Kidney (tissue), 14 donors: Measurements from ENCODE around the gene FOXO1. TPM values are rescaled to one million over a fixed set of nuclear protein-coding genes. Genes with fewer than 3 reads are reported as not detected.

Experiments used
- DNase-seq, 5 donors: peaks; one replicate each; pipeline ENCODE4 v3.0.0-alpha.2; 2013 to 2020
- FAIRE-seq: peaks from 2 replicates; lab custom pipeline; 2012; peaks lifted over from hg19 to GRCh38; lab: Jason Lieb, UNC
- H3K27ac ChIP-seq, 2 donors: one replicate each; pipeline ENCODE4 v1.7.0; 2013; ENCODE audit warnings: low read depth in 2 of 2, low read length in 2 of 2, inconsistent platforms in 1 of 2
- H3K27me3 ChIP-seq: one replicate; pipeline ENCODE4 v1.7.1; 2013; ENCODE audit warnings: low read length, inconsistent platforms; ENCODE audit not compliant: control insufficient read depth, insufficient read depth
- H3K36me3 ChIP-seq, 3 donors: one replicate each; pipeline versions ENCODE4 v1.7.0 to v1.7.1; 2013; ENCODE audit warnings: low read length in 3 of 3, control low read depth in 1 of 3, inconsistent platforms in 1 of 3; ENCODE audit not compliant: insufficient read depth in 3 of 3, control insufficient read depth in 2 of 3
- H3K4me1 ChIP-seq, 3 donors: one replicate each; pipeline versions ENCODE4 v1.7.0 to v1.7.1; 2013; ENCODE audit warnings: low read length in 3 of 3, inconsistent platforms in 1 of 3, low read depth in 1 of 3; ENCODE audit not compliant: control insufficient read depth in 2 of 3, insufficient read depth in 2 of 3
- H3K4me3 ChIP-seq, 3 donors: one replicate each; pipeline versions ENCODE4 v1.7.0 to v1.8.1; 2013; ENCODE audit warnings: low read length in 3 of 3, control low read depth in 1 of 3, inconsistent platforms in 1 of 3
- H3K9ac ChIP-seq, 3 donors: one replicate each; pipeline versions ENCODE4 v1.7.0 to v1.7.1; 2013; ENCODE audit warnings: low read length in 3 of 3, control low read depth in 1 of 3, inconsistent platforms in 1 of 3
- H3K9me3 ChIP-seq, 3 donors: one replicate each; pipeline versions ENCODE4 v1.7.0 to v1.7.1; 2013; ENCODE audit warnings: low read length in 3 of 3, control low read depth in 1 of 3, inconsistent platforms in 1 of 3; ENCODE audit not compliant: control insufficient read depth in 2 of 3, insufficient read depth in 1 of 3
- CTCF ChIP-seq: IDR thresholded peaks from 3 replicates; pipeline ENCODE4 v1.5.1; 2012; ENCODE audit warnings: mild to moderate bottlenecking, moderate library complexity, borderline replicate concordance; ENCODE audit not compliant: insufficient read depth; ENCODE audit errors: extremely low read depth
- intact Hi-C: fragments of 100-400 bp; cut with DNase I; formaldehyde crosslinking; loops from one replicate; pipeline ENCODE4 v1.11.1; 2022
- polyA plus RNA-seq: library from polyadenylated mRNA; stranded (reverse); fragments of 350-450 nt; fragmentation: Illumina TruSeq; extraction: RNeasy Lipid Tissue Mini Kit (QIAGEN cat#74804); gene quantifications from one replicate; pipeline ENCODE4 v1.2.3, GENCODE V29; 2014; ENCODE audit warnings: low read depth, low replicate concordance; ENCODE audit not compliant: insufficient read depth
- total RNA-seq: library from RNA; stranded (reverse); fragmentation: NEBNext Ultra II Directional; extraction: Animal tissue kit (Norgen Biotek cat#: 25700); gene quantifications from one replicate; pipeline ENCODE4 v1.2.1, GENCODE V29; 2021
- donor health status: control.
- donor health status: control.
- donor health status: control.
- donor health status: control.
- donor health status: control.
- donor health status: DM: yes; HTN: yes; CAD: no.
- donor health status: Normal renal cell carcinoma (clear cell type).

FOXO1 gene
- total and polyA plus RNA-seq, 2 donors from 2014 or later, result 8.6 to 54.6 TPM

GRCh38 chr13:40528881-40529280 lies 137.6 kb downstream of the FOXO1 start:
- intact Hi-C loops, result no loop called here
- Histone ChIP-seq H3K4me3 (no peak overlapping the region), H3K9me3 (peaks cover 0 to 9% (median 0%) of the 10 kb centered on the region in 3 donors), H3K27me3 (no peaks in the 10 kb centered on the region), H3K9ac (no peak overlapping the region), H3K4me1 (no peaks in the 10 kb centered on the region), H3K36me3 (no peaks in the 10 kb centered on the region), H3K27ac (no peak overlapping the region)
- no peak for DNase-seq
- FAIRE-seq, result no peak
- TF ChIP-seq CTCF, result no peak

DNA sequence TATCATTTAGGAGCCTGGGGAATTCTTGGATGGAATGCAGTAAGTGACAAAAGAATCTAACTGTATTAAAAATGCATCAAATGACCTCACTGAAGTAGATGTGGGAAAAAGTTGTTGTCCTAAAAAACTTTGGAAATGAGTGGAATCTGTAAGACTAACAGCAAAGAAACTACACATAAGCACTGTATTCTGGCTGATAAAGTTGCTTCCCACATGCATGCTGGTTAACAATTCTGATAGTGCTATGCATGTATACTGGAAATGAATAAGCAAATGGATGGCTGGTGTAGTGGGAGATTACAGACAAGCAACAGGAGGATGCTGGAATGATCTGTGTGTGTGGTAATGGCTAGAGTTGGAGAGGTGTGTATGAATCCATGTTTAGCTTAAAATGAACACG lies 138.5 kb downstream of the FOXO1 start:
- H3K9me3 ChIP-seq, result peaks cover 0 to 9% (median 0%) of the 10 kb centered on the region in 3 donors
- H3K27ac ChIP-seq, result no peak overlapping the region
- FAIRE-seq (no peak), DNase-seq (no peak)
- H3K4me1 ChIP-seq, result no peaks in the 10 kb centered on the region
- no peak overlapping the region for H3K4me3 ChIP-seq
- intact Hi-C loops, result no loop called here
- H3K36me3 ChIP-seq, result no peaks in the 10 kb centered on the region
- H3K27me3 ChIP-seq, result no peaks in the 10 kb centered on the region
- H3K9ac ChIP-seq, result no peak overlapping the region
- TF ChIP-seq CTCF, result no peak

DNA sequence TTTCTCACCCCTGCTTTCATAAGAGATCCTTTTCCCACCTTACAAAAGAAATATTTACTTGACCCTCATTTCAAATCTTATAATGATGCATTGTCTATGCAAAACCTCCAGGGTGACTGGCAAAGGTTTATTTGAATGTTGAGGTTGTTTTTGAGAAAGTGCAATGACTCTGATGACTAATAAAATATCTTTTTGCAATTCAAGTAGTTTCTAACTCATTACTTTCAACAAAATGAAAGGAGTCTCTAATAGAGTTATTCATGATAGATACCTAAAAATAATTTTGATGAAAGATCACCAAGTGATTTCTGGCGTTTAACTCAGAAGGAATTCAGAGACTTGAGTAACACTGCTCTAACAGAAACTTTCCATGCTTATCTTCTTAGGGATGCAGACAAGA lies 144.2 kb downstream of the FOXO1 start:
- no peak for TF ChIP-seq CTCF
- intact Hi-C loops, result no loop called here
- H3K4me3 ChIP-seq, result no peak overlapping the region
- no peak overlapping the region for H3K27ac ChIP-seq
- no peak overlapping the region for H3K9ac ChIP-seq
- H3K4me1 ChIP-seq, result no peaks in the 10 kb centered on the region
- FAIRE-seq (no peak), DNase-seq (no peak)
- H3K27me3 ChIP-seq, result no peaks in the 10 kb centered on the region
- no peaks in the 10 kb centered on the region for H3K36me3 ChIP-seq
- no peaks in the 10 kb centered on the region for H3K9me3 ChIP-seq

DNA sequence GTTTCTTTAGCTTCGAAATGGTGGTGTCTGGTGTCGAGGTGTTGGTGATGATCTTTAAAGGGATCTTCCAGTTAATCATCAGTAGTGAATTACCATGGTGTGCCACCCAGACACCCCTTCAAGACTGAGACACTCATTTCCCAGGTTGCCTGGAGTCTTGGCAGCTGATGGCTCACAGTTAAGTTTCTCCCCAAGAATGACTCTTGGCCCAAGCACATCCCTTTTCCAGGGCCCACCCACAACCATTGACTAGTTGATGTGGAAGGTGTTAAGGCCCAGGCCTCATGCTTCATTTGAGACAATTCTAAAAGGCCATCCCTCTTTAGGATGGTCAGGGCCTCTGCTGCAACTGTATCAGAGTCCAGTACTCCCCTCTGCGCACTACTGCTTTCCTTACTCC lies 145.5 kb downstream of the FOXO1 start:
- H3K36me3 ChIP-seq, result no peaks in the 10 kb centered on the region
- H3K9me3 ChIP-seq, result no peaks in the 10 kb centered on the region
- FAIRE-seq (no peak), DNase-seq (no peak)
- no peaks in the 10 kb centered on the region for H3K4me1 ChIP-seq
- intact Hi-C loops, result no loop called here
- no peak overlapping the region for H3K4me3 ChIP-seq
- no peak for TF ChIP-seq CTCF
- no peak overlapping the region for H3K9ac ChIP-seq
- no peaks in the 10 kb centered on the region for H3K27me3 ChIP-seq
- H3K27ac ChIP-seq, result no peak overlapping the region
